ENCODE measurements around the gene GLP1R.

DNA sequence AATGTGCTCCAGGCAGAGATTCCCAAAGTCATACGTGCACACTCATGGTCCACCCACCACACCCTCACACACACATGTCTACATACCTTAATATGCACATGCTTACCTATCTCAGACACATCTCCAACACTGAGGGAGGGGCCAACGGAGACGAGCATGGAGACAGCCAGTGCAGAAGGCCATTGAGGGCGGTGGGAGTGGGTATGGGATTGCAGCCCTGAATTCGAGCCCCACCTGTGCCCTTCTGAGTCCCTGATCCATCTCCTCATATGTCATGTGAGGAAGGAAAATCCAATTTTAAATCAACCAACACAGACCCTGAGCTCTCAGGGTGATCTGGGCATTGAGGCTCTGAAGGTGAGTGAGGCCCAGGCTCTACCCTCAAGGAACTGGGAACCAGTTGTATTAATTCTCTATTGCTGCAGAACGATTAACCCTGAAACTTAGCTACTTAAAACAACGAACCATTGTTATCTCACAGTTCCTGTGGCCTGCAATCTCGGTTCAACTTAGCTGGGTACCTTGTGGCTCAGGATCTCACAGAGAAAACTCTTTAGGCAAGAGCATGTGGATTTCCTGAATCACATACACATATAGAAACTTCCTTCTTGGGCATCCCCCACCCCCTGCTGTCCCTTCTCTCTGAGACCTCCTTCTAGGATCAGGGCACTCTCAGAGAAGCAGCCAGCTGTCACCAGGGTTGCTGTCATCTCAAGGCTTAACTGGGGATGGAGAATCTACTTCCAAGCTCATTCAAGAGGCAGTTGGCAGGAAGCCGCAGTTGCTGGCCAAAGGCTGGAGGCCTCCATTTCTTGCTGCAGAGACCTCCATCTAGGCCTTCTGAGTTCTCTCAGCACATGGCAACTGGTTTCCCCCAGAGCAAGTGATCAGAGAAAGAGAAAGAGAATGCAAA, 28.3 kb downstream of the GLP1R start:
- TF ChIP-seq, protein P1, sequence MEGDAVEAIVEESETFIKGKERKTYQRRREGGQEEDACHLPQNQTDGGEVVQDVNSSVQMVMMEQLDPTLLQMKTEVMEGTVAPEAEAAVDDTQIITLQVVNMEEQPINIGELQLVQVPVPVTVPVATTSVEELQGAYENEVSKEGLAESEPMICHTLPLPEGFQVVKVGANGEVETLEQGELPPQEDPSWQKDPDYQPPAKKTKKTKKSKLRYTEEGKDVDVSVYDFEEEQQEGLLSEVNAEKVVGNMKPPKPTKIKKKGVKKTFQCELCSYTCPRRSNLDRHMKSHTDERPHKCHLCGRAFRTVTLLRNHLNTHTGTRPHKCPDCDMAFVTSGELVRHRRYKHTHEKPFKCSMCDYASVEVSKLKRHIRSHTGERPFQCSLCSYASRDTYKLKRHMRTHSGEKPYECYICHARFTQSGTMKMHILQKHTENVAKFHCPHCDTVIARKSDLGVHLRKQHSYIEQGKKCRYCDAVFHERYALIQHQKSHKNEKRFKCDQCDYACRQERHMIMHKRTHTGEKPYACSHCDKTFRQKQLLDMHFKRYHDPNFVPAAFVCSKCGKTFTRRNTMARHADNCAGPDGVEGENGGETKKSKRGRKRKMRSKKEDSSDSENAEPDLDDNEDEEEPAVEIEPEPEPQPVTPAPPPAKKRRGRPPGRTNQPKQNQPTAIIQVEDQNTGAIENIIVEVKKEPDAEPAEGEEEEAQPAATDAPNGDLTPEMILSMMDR (IDR thresholded peaks at IDR 0.05; ENCODE audit: insufficient read depth, low read length, poor library complexity, severe bottlenecking) = no peak
- no peak for TF ChIP-seq EZH2phosphoT487 (conservative IDR thresholded peaks at IDR 0.05; ENCODE audit: low read length)
